Measurements from ENCODE around the gene IGLL1. TPM values are rescaled to one million over a fixed set of nuclear protein-coding genes. Genes with fewer than 3 reads are reported as not detected.
A peak's percentile ranks its signal among the peaks of the same experiment; 100 is the strongest.
"Not testable (repeated sequence)": the region's sequence is repeated elsewhere in the genome, so short reads cannot be mapped to it uniquely, and the experiment has no call there.

IGLL1 gene
- total and polyA plus RNA-seq, 8 donors, result 0.26 TPM; not detected in 7

DNA sequence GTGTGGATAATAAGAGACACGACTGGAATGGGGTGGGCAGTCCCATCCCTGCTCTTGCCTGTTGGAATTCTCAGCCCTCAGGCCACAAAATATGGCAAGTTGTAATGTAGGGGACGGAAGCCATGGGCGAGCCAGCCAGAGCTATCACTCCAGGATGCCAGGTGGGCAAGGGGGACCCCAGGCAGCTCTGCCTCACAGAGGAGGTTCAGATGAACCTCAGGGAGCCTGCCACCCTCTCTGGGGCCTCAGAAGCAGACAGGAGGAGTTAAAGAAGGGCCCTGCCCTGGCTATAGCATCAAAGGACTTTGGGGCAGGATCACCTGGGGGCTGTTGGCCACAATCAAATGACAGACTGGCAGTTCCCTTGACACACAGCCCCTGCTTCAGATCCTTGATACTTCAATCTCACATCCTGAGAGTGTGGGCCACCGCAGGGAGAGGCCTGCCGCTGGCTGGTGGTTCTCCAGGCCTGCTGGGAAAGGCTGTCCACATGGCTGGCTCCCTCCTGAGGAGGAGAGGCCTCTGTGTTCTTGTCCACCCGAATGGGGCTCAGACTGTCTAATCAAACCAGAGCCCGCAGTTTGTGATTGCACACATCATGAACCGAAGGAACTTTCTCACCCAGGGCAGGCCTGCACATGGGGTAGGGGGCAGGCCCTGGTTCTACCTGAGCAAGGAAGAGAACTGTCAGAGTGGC is 31.4 kb downstream of the IGLL1 start:
- Histone ChIP-seq H3K27me3 (no peaks in the 10 kb centered on the region), H3K9me3 (no peaks in the 10 kb centered on the region), H3K4me3 (no peak overlapping the region), H3K4me1 (no peaks in the 10 kb centered on the region), H3K36me3 (no peaks in the 10 kb centered on the region), H3K27ac (no peak overlapping the region)
- TF ChIP-seq, protein P1, sequence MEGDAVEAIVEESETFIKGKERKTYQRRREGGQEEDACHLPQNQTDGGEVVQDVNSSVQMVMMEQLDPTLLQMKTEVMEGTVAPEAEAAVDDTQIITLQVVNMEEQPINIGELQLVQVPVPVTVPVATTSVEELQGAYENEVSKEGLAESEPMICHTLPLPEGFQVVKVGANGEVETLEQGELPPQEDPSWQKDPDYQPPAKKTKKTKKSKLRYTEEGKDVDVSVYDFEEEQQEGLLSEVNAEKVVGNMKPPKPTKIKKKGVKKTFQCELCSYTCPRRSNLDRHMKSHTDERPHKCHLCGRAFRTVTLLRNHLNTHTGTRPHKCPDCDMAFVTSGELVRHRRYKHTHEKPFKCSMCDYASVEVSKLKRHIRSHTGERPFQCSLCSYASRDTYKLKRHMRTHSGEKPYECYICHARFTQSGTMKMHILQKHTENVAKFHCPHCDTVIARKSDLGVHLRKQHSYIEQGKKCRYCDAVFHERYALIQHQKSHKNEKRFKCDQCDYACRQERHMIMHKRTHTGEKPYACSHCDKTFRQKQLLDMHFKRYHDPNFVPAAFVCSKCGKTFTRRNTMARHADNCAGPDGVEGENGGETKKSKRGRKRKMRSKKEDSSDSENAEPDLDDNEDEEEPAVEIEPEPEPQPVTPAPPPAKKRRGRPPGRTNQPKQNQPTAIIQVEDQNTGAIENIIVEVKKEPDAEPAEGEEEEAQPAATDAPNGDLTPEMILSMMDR (IDR thresholded peaks at IDR 0.05), result no peak
- ATAC-seq (no peak), DNase-seq (peak in 1 of 6 donors; percentile 35), FAIRE-seq (no peak)
- WGBS, 2 donors, result 79 to 82% methylated on average over 8 of the region's 8 CpGs
- intact Hi-C loops (cut with DNase I), result loop anchor here in 1 of 3 donors (5.0 kb wide), 1 partner anchor 294 kb away; no protein-coding TSS in a partner anchor

DNA sequence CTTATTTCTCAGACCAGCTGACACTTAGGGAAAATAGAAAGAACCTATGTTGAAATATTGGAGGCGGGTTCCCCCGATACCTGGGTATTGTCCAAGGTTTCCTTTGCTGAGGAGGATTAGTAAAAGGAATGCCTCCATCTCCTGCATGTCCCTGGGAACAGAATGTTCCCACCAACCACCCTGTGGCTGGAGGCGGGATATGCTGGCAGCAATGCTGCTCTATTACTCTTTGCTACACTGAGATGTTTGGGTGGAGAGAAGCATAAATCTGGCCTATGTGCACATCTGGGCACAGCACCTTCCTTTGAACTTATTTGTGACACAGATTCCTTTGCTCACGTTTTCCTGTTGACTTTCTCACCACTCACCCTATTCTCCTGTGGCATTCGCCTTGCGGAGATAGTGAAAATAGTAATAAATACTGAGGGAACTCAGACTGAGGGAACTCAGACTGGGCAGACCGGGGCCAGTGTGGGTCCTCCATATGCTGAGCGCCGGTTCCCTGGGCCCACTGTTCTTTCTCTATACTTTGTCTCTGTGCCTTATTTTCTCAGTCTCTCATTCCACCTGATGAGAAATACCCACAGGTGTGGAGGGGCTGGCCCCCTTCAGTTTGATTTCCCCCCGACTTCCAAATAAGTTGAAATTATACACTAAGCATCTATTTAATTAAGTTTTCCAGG is 32.1 kb downstream of the IGLL1 start:
- intact Hi-C loops (cut with DNase I), result loop anchor here in 1 of 3 donors (5.0 kb wide), 1 partner anchor 294 kb away; no protein-coding TSS in a partner anchor
- Histone ChIP-seq H3K36me3 (no peaks in the 10 kb centered on the region), H3K27ac (no peak overlapping the region), H3K9me3 (no peaks in the 10 kb centered on the region), H3K27me3 (no peaks in the 10 kb centered on the region), H3K4me1 (no peaks in the 10 kb centered on the region), H3K4me3 (no peak overlapping the region)
- FAIRE-seq (no peak), ATAC-seq (no peak), DNase-seq (no peak)
- TF ChIP-seq, protein P1 (IDR thresholded peaks at IDR 0.05), result no peak
- WGBS, 2 donors, result 78 to 92% methylated on average over 10 of the region's 10 CpGs

DNA sequence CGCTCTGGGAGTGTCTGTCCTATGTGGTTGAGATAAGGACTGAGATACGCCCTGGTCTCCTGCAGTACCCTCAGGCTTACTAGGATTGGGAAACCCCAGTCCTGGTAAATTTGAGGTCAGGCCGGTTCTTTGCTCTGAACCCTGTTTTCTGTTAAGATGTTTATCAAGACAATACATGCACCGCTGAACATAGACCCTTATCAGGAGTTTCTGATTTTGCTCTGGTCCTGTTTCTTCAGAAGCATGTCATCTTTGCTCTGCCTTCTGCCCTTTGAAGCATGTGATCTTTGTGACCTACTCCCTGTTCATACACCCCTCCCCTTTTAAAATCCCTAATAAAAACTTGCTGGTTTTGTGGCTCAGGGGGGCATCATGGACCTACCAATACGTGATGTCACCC is 32.7 kb downstream of the IGLL1 start:
- not testable (repeated sequence) for DNase-seq, FAIRE-seq, H3K36me3 ChIP-seq, H3K27me3 ChIP-seq, H3K4me1 ChIP-seq, ATAC-seq, H3K27ac ChIP-seq, H3K4me3 ChIP-seq, H3K9me3 ChIP-seq
- intact Hi-C loops (cut with DNase I), result loop anchor here in 1 of 3 donors (5.0 kb wide), 1 partner anchor 295 kb away; no protein-coding TSS in a partner anchor
- 82 to 87% methylated on average over 5 of the region's 5 CpGs for WGBS, 2 donors

DNA sequence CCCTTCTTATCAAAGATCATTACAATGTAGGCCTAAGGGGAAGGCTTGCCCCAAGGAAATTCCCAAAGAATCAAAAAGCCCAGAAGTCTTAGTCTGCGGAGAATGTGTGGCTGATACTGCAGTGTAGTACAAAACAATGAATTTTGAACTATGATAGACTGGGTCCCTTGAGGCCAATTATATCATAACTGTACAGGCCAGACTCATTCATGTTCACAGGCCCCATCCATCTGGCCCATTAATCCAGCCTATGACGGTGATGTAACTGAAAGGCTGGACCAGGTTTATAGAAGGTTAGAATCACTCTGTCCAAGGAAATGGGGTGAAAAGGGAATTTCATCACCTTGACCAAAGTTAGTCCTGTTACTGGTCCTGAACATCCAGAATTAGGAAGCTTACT is 35.2 kb downstream of the IGLL1 start:
- ATAC-seq, result no peak
- Histone ChIP-seq H3K27me3 (no peaks in the 10 kb centered on the region), H3K27ac (no peak overlapping the region), H3K36me3 (no peaks in the 10 kb centered on the region), H3K4me3 (no peak overlapping the region), H3K9me3 (no peaks in the 10 kb centered on the region), H3K4me1 (no peaks in the 10 kb centered on the region)
- DNase-seq, result no peak
- no peak for FAIRE-seq
- TF ChIP-seq, protein P1 (IDR thresholded peaks at IDR 0.05), result no peak
- intact Hi-C loops (cut with DNase I), result loop anchor here in 1 of 3 donors (5.0 kb wide), 1 partner anchor 297 kb away; no protein-coding TSS in a partner anchor
- WGBS, 2 donors, result 85 to 93% methylated on average over 2 of the region's 2 CpGs

DNA sequence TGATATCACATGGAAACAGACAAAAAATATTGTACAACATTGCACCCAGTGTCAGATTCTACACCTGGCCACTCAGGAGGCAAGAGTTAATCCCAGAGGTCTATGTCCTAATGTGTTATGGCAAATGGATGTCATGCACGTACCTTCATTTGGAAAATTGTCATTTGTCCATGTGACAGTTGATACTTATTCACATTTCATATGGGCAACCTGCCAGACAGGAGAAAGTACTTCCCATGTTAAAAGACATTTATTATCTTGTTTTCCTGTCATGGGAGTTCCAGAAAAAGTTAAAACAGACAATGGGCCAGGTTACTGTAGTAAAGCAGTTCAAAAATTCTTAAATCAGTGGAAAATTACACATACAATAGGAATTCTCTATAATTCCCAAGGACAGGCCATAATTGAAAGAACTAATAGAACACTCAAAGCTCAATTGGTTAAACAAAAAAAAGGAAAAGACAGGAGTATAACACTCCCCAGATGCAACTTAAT is 36.5 kb downstream of the IGLL1 start:
- H3K27me3 ChIP-seq; H3K4me1 ChIP-seq; DNase-seq; ATAC-seq; intact Hi-C loops (cut with DNase I); H3K36me3 ChIP-seq; FAIRE-seq; H3K9me3 ChIP-seq; H3K4me3 ChIP-seq; H3K27ac ChIP-seq: not testable (repeated sequence)
- WGBS, 2 donors, result 62 to 76% methylated on average over 1 of the region's 1 CpG

Measured in pancreas (tissue), 10 donors.